CMK (cell line): ENCODE results near the gene IFNL4.
"Not testable (repeated sequence)": the region's sequence is repeated elsewhere in the genome, so short reads cannot be mapped to it uniquely, and the experiment has no call there.

Experiments
- DNase-seq: peaks from one replicate; pipeline ENCODE4 v3.0.0-alpha.2; 2010; ENCODE audit warnings: low read depth

Gene IFNL4

DNA sequence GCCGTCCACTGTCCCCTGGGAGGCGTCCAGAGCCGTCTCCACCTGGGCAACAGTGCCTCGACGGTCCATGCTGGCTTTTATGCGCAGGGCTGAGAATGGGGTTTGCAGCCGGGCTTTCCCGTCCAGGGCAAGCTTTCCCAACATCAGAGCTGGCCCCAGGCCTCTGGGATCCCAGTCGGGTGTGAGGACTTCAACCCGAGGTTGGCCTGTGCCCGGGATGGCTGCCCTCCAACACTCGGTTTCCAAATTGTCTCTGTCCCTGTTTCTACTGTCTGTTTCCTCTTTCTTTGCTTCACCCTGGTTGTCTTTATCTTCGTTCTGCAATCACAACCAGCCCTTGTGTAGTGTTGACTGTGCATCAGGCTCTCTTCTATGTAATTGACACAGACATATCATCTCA, at the start of gene IFNL4:
Gene IFNL4, minus strand, starts transcription at position 51 of the 400 bp plus-strand sequence.
- no peak for DNase-seq

DNA sequence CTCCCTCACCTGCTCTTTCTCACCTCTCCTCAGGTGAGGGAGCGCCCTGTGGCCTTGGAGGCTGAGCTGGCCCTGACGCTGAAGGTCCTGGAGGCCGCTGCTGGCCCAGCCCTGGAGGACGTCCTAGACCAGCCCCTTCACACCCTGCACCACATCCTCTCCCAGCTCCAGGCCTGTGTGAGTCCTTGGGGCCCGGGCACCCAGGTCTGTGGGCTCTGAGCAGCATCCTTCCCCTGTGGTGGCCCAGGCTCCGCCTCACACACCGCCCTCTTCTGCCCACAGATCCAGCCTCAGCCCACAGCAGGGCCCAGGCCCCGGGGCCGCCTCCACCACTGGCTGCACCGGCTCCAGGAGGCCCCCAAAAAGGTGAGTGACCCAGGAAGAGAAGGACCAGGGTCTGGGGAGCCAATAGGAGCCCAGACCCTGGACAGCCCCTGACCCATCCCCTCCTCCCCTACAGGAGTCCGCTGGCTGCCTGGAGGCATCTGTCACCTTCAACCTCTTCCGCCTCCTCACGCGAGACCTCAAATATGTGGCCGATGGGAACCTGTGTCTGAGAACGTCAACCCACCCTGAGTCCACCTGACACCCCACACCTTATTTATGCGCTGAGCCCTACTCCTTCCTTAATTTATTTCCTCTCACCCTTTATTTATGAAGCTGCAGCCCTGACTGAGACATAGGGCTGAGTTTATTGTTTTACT, 49.4 kb upstream of the IFNL4 start:
- no peak for DNase-seq

DNA sequence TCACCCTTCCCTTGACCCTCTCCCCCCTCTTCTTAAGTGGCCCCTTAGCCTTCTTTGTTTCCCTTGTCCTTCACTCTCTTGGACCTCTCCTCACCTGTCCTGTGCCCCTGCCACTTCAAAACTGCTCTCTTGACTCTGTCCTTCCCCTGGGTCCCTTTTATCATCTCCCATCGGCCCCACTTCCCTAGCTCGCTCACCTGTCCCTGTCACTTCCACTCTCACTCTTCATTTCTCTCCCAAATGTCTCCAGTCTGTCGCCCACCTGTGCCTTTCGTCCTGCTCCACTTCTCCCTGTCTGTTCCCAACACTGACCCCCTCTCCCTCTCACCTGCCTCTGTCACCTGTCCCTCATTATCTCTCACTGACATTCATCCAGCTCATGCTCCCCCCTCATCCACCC, 48.2 kb upstream of the IFNL4 start:
- DNase-seq = no peak

DNA sequence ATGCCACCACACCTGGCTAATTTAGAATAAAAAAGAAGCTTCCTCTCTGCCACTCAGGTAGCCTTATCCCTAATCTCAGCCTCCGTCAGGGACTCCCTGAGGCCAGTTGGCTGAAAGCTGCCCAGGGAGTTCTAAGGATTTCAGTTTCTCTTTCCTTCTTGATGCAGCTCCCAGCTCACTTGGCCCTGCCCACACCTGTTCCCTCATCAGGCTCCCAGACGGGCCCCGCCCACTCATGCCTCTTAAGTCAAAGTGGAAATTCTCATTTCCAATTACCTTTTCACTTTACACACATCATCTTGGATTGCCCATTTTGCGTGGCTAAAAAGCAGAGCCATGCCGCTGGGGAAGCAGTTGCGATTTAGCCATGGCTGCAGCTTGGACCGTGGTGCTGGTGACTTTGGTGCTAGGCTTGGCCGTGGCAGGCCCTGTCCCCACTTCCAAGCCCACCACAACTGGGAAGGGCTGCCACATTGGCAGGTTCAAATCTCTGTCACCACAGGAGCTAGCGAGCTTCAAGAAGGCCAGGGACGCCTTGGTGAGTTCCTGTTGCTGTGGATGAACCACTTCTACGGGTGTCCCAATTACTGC, 47.5 kb upstream of the IFNL4 start, which contains the start of gene IFNL1:
Gene IFNL1, plus strand, starts transcription at position 353 of the 591 bp plus-strand sequence. Its CDS starts 15 bp downstream, at position 368.
- no peak for DNase-seq

DNA sequence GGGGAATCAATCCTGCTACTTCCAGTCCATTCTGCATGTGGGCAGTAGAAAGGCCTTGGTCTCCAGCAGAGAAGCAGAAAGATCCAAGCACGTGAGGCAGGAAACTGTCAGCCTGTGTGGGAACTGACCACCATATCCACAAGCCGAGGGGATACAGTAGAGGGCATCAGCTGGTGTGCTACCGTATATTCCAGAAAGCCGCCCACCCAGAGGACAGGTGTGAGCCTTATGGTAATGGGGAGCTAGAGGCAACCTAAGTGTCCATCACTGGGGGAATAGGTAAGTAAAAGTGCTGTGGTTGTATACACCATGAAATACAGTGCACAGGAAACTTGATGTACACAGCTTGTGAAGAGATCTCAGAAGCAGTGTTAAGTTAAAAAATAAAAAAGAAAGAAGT, 44.7 kb upstream of the IFNL4 start:
- DNase-seq = no peak

DNA sequence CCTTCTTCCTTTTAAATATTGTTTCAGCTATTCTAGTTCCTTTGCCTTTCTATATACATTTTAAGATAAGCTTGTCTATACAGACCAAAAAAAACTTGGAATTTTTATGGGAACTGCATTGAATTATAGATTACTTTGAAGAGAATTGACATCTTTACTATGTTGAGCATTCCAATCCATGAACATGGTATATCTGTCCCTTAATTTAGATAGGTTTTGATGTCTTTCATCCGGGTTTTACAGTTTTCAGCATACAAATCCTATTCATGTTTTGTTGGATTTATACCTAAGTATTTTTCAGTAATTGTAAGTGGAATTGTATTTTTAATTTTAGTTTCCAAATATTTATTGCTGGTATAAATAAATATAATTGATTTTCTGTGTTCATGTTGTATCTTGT, 35.4 kb upstream of the IFNL4 start:
- no peak for DNase-seq

DNA sequence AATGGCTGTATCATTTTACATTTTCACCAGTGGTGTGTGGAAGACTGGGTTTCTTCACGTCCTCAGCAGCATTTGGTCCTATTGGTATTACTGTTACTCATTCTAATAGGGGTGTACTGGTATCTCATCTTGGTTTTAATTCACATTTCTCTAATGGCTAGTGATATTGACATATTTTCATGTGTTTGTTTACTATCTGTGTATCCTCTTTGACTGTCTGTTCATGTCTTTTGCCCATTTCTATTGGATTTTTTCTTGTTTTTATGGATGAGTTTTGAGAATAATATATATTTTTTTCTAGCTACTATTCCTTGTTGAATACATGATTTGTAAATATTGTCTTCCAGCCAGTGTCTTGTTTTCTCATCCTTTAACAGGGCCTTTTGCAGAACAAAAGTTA, 33.4 kb upstream of the IFNL4 start:
- DNase-seq = no peak

DNA sequence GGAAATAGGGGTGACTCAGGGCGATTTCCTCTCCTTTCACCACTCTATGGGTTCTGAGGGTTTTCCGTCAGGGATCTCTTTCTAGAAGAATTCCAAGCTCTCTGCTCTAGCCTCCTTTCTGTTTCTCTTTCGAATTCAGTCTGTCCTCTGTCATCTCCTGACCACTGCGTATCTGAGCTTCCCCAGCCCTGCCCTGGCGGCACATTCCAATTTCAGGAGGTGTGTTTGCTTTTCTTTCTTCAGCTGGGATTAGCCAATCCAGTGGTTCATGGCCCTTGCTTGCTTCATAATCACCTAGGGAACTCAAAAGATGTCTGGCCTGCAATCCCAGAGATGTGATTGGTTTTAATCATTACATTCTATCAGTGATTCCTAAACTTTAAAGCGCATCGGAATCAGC, 28.9 kb upstream of the IFNL4 start:
- DNase-seq = no peak

DNA sequence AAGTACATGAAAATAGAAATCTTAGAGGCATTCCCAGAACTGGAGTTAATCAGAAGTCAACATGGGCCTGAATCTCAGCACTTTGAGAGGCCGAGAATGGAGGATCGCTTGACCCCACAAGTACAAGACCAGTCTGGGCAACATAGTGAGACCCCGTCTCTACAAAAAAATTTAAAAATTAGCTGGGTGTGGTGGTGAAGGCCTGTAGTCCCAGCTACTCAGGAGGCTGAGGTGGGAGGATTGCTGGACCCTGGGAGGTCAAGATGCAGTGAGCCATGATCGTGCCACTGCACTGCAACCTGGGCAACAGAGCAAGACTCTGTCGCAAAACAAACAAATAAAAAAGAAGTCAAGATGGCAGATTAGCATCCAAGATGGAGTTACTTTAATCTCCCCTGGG, 28.1 kb upstream of the IFNL4 start:
- no peak for DNase-seq

DNA sequence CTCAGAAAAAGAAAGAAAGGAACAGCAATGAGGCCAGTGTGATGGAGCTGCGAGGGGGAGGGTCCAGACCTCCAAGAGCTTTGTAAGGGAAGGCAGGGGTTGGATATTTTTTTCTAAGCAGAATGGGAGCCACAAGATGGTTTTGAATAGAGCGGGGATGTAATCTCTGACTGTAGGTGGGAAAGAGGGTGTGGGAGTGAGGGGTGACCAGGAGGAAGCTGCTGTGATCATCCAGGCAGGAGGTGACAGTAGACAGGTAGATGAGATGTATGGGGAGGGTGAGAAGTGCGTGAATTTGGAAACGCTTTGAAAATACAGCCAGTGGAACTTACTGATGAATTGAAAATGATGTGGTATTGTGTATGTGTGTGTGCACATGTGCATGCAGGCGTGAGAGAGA, 26.9 kb upstream of the IFNL4 start:
- DNase-seq = no peak

DNA sequence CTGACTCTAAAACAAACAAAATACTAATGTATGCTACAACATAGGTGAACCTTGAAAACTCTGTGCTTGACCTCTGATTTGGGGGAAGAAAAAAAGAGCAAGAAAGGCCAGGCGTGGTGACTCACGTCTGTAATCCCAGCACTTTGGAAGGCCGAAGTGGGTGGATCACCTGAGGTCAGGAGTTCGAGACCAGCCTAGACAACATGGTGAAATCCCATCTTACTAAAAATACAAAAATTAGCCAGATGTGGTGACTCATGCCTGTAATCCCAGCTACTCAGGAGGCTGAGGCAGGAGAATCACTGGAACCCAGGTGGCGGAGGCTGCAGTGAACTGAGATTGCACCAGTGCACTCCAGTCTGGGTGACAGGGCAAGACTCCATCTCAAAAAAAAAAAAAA, 25.2 kb upstream of the IFNL4 start:
- DNase-seq = not testable (repeated sequence)

DNA sequence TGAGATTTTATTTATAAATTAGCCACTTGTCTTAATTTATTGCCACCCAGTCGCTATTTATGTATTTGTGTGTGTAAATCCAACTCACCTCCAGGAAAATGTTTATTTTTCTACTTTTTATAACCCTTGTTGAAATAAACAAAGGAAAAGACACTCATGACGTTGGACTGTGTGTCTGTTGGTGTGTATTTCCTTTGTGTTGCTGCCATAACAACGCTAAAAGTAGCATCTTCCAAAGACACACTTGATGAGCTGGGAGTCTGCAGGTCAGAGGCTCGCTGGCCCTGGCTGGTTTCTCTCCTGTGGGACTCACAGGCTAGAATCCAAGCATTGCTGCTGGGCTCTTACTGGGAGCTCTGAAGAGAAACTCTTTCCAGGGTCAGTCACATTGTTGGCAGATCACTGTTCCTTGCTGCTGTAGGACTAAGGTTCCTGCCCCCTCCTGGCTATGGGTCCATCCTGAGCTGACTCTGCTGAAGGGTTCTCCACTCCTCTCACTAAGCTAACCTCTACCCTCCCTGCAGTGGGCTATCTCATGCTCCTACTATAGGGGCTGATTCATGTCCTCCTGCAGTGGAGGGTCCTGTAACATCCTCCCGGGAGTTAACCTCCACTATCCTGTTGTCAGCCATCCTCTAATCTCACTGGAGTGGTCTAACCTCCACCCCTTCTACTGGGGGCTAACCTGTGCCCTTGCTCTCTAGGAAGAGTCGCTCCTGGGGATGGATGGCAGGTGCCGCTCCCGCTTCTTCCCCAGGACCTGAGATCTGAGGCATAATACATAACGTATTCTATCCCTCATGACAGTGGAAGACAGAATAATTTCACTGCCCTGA, 21.6 kb upstream of the IFNL4 start:
- DNase-seq = no peak

DNA sequence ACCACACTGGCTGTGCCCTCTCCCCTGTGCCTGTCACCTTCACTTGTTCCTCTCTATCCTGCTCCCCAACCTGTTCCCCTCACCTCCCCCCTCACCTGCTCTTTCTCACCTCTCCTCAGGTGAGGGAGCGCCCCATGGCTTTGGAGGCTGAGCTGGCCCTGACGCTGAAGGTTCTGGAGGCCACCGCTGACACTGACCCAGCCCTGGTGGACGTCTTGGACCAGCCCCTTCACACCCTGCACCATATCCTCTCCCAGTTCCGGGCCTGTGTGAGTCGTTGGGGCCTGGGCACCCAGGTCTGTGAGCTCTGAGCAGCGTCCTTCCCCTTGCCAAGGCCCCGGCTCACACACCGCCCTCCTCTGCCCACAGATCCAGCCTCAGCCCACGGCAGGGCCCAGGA, 20.7 kb upstream of the IFNL4 start:
- not testable (repeated sequence) for DNase-seq

DNA sequence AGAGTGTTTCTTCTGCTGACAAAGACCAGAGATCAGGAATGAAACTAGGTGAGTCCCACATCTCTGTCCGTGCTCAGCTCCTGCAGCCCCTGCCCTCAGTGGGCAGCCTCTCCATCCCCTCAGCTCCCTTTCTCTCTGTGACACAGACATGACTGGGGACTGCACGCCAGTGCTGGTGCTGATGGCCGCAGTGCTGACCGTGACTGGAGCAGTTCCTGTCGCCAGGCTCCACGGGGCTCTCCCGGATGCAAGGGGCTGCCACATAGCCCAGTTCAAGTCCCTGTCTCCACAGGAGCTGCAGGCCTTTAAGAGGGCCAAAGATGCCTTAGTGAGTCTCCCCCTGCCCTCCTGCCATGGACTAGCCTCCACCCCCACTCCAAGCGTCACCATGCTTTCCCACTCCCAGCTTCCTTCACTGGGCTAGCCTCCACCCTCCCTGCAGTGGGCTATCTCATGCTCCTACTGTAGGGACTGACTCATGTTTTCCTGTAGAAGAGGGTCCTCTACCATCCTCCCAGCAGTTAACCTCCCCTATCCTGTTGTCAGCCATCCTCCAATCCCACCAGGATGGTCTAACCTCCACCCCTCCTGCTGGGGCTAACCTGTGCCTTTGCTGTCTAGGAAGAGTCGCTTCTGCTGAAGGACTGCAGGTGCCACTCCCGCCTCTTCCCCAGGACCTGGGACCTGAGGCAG, 20.0 kb upstream of the IFNL4 start:
- DNase-seq = not testable (repeated sequence)

DNA sequence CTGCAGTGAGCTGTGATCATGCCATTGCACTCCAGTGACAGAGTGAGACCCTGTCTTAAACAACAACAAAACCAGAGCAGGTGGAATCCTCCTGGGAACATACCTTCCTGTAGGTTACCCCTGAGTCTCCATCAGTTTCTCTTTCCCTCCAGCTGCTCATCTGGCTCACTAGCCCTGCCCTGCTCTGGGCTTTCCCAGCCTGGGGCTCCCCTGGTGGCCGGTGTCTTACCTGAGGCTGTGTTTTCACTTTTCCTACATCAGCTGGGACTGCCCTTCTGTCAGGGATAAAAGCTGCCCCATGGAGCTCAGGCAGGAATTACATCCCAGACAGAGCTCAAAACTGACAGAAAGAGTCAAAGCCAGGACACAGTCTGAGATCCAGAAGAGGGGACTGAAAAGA, 19.4 kb upstream of the IFNL4 start, which contains the start of gene IFNL2:
Gene IFNL2, plus strand, starts transcription at position 312 of the 400 bp plus-strand sequence. CDS start 173 bp downstream, outside the sequence.
- not testable (repeated sequence) for DNase-seq

DNA sequence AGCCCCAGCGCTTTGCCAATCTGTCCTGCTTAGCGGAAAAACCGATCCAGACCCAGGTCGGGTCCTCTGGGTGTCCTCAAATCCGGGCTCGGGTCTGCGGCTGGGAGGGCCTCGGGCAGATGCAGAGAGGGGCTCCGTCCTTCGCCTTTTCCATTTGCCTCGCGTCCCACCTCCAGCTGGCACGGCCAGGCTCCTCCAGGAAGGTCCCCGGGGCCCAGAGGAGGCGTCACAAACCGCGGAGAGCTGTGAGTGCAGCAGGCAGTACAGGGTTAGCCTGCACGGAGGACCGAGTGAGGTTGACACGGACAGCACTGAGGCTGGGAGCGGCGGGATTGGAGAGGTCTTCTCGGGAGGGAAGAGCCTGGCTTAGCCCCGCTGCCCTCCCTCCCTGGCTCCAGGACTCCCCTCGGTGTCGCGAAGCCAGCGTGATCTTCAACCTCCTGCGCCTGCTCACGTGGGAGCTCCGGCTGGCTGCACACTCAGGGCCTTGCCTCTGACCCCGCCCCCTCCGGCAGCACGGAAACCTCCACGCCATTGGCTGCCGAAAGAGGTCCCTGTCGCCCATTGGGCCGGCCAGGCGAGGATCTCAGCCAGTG, 16.8 kb upstream of the IFNL4 start:
- DNase-seq = no peak

DNA sequence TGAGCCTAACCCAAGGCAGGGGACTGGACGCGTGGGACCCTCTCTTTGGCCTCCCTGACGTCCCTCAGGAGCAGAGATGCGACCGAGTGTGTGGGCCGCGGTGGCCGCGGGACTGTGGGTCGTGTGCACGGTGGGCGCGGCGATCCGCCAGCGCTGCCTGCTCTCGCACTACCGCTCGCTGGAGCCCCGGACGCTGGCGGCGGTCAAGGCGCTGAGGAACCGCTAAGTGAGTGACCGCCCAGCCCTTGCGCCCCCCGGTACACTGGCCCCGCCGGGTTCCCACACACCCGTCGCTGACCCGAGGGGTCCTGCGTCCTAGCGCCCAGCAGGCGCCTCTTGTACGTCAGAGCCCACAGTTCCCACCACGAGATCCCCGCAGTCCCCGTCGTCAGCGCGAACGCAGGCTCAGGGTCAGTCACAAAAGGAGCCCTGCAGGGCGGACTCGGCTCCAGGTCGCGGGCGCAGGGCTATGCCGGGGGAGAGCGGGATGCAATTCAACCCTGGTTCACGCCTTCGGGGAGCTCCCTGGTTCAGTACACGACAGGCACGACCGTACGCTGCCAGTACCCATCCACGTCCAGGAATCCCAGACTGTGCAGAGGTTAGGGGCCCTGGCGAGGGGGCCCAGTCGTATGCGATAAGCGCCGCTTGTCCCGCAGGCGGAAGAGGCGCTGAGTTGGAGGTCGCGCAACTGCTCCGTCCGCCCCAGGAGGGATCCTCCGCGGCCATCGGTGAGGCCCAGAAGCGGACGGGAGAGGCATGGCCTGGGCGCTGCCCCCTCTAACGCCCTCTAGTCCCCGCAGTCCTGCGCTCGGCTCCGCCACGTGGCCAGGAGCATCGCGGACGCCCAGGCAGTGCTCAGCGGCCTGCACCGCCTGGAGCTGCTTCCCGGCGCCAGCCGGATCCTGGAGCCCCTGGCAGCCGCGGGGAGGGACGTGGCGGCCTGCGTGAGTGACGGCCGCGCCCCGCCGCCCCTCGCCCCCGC, 15.9 kb upstream of the IFNL4 start:
- no peak for DNase-seq

DNA sequence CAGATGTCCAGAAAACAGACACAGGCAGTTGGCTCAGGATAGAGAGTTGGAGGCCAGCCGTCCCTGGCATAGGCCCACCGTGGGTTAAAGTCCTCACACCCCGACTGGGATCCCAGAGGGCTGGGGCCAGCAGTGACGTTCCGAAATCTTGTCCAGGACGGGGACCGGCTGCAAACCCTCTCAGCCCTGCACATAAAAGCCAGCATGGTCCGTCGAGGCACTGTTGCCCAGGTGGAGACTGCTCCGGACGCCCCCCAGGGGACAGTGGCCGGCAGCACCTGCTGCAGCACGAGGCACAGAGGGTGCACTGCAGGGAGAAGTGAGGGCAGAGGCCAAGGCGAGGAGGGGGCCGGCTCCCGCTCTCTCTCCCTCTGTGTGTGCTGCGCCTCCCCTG, 15.3 kb upstream of the IFNL4 start:
- no peak for DNase-seq

DNA sequence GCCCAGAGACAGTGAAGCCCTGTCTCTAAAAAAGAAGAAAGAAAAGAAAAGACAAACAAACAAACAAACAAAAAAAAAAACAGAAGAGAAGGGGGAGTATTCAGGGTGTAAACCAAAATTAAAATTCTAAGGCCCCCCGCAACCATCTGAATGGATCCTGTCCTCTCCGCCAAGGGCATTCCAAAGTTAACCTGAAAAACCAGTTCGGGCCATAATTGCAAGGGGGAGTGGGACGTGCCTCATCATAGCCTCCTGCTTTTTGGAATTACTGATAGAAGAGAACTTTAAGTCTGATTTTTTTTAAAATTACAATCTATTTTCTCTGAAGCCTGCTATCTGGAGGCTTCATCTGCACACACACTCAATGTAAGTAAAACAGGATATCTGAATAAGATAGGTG, 13.8 kb upstream of the IFNL4 start:
- no peak for DNase-seq

DNA sequence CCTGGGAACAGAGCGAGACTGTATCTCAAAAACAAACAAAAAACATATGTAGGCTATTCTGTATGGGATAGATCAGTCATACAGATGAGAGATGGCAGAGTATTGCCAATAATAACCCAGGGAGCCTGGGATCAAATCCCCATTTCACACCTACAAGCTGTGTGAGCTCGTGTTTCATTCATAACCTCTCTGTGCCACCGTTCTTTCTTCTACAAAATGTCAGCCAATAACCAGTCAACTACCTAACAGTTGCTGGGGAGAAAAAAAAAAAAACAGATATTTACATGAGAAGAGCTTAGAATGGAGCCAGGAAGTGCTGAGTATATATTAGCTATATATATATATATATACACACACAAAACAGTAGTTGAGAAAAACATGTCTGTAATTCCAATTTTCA, 13.0 kb upstream of the IFNL4 start:
- DNase-seq = no peak

DNA sequence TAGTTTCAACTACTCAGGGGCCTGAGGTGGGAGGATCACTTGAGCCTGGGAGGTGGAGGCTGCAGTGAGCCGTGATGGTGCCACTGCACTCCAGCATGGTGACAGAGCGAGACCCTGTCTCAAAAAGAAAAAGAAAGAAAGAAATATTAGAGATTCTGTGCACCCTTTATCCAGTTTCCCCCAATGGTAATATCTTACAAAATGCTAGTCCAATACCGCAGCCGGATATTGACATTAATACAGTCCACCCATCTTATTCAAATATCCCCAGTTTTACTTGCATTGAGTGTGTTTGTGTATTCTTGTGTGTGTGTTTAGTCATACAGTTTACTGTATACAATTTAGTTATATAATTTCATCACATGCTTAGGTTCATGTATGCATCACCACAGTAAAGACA, 8.6 kb upstream of the IFNL4 start:
- no peak for DNase-seq
